OCI-LY3 (cell line): ENCODE measurements around the gene NEMF.
"Not testable (repeated sequence)": the region's sequence is repeated elsewhere in the genome, so short reads cannot be mapped to it uniquely, and the experiment has no call there.

ENCODE experiments used
- H2AFZ ChIP-seq: fragments of 200-600, 300-600 bp; shearing (Covaris generic); 2 replicates; pipeline ENCODE4 v1.6.0; 2014; ENCODE audit warnings: antibody characterized with exemption, low read depth, low read length
- H3K27ac ChIP-seq: fragments of 200-600, 300-600 bp; sonication (generic); 2 replicates; pipeline ENCODE4 v1.5.1; 2014; ENCODE audit warnings: mild to moderate bottlenecking, low read length, moderate library complexity, mixed read lengths
- H3K27me3 ChIP-seq: fragments of 200-600, 300-600 bp; sonication (generic); 2 replicates; pipeline ENCODE4 v1.6.1; 2014; ENCODE audit warnings: low read depth, low read length, mixed read lengths
- H3K36me3 ChIP-seq: fragments of 200-600, 300-600 bp; sonication (generic); replicated peaks from 2 replicates; pipeline ENCODE3; 2014; ENCODE audit warnings: low read depth, low read length, mixed read lengths
- H3K4me1 ChIP-seq: fragments of 300-600, 200-600 bp; sonication (generic); 2 replicates; pipeline ENCODE4 v1.6.1; 2014; ENCODE audit warnings: low read length, mixed read lengths
- H3K4me2 ChIP-seq: fragments of 200-600, 300-600 bp; sonication (generic); 2 replicates; pipeline ENCODE4 v1.6.1; 2014; ENCODE audit warnings: low read length, mixed read lengths
- H3K4me3 ChIP-seq: fragments of 300-600, 200-600 bp; sonication (generic); 2 replicates; pipeline ENCODE4 v1.5.1; 2014; ENCODE audit warnings: antibody characterized with exemption, mild to moderate bottlenecking, low read length, moderate library complexity
- H3K79me2 ChIP-seq: fragments of 300-600, 200-600 bp; shearing (Covaris generic); 2 replicates; pipeline ENCODE4 v1.6.1; 2014; ENCODE audit warnings: mild to moderate bottlenecking, low read length, mixed read lengths
- H3K9ac ChIP-seq: fragments of 300-600, 200-600 bp; shearing (Covaris generic); 2 replicates; pipeline ENCODE4 v1.6.0; 2014; ENCODE audit warnings: mild to moderate bottlenecking, low read length, moderate library complexity
- H3K9me3 ChIP-seq: fragments of 200-600, 300-600 bp; shearing (Covaris generic); 2 replicates; pipeline ENCODE4 v1.6.1; 2014; ENCODE audit warnings: low read length, mixed read lengths; ENCODE audit not compliant: insufficient read depth
- H4K20me1 ChIP-seq: fragments of 200-600, 300-600 bp; sonication (generic); 2 replicates; pipeline ENCODE4 v1.6.1; 2016; ENCODE audit warnings: low read length, mixed read lengths; ENCODE audit not compliant: insufficient read depth
- EZH2phosphoT487 ChIP-seq: fragments of 200-600 bp; shearing (Covaris generic); IDR thresholded peaks from 2 replicates; pipeline ENCODE4 v1.6.1; 2018; ENCODE audit warnings: antibody characterized with exemption, mixed run types, low read depth
- TF ChIP-seq, protein P1 (sequence below): fragments of 200-600, 300-600 bp; sonication (generic); IDR thresholded peaks from 2 replicates; pipeline ENCODE4 v1.5.1; 2014; ENCODE audit warnings: antibody characterized with exemption, low read length, low read depth

NEMF gene

DNA sequence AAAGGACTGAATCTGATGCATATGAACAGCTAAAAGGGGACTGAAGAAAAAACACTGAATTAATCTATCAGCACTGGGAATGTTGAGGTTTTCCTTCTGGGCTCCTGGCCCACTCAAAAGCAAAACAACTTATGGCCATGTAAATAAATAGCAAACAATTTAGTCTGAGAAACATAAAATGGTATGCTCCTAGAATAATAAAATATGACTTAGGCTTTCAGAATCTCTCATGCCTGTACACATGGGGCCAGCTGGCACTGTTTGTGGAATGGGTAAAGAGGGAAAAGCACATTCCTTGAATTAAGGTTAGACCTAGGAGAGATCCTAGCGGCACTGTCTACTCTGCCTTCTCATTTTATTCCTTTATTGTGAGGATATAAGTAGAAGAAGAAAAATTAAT is 78.5 kb downstream of the NEMF start:
- Histone ChIP-seq H4K20me1 (no peaks in the 10 kb centered on the region), H3K79me2 (peaks cover 18% of the 10 kb centered on the region), H2AFZ (no peak overlapping the region), H3K9ac (no peak overlapping the region), H3K9me3 (no peaks in the 10 kb centered on the region), H3K4me1 (peaks cover 4% of the 10 kb centered on the region), H3K4me3 (no peak overlapping the region), H3K36me3 (peaks cover 26% of the 10 kb centered on the region), H3K4me2 (no peak overlapping the region), H3K27me3 (no peaks in the 10 kb centered on the region), H3K27ac (no peak overlapping the region)
- no peak for TF ChIP-seq EZH2phosphoT487
- TF ChIP-seq, protein P1, sequence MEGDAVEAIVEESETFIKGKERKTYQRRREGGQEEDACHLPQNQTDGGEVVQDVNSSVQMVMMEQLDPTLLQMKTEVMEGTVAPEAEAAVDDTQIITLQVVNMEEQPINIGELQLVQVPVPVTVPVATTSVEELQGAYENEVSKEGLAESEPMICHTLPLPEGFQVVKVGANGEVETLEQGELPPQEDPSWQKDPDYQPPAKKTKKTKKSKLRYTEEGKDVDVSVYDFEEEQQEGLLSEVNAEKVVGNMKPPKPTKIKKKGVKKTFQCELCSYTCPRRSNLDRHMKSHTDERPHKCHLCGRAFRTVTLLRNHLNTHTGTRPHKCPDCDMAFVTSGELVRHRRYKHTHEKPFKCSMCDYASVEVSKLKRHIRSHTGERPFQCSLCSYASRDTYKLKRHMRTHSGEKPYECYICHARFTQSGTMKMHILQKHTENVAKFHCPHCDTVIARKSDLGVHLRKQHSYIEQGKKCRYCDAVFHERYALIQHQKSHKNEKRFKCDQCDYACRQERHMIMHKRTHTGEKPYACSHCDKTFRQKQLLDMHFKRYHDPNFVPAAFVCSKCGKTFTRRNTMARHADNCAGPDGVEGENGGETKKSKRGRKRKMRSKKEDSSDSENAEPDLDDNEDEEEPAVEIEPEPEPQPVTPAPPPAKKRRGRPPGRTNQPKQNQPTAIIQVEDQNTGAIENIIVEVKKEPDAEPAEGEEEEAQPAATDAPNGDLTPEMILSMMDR = no peak

DNA sequence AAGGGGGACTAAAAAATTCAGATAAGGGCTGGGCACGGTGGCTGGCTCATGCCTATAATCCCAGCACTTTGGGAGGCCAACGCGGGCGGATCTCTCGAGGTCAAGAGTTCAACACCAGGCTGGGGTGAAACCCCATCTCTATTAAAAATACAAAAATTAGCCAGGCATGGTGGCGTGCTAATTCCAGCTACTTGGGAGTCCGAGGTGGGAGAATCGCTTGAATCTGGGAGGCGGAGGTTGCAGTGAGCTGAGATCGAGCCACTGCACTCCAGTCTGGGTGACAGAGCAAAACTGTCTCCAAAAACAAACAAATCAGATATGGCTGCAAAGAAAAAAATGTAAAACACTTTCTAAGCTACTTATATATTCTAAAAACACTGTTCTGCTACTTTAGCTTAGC is 80.9 kb downstream of the NEMF start:
- H3K4me1 ChIP-seq, H3K27ac ChIP-seq, H3K9ac ChIP-seq, H2AFZ ChIP-seq, H4K20me1 ChIP-seq, H3K4me3 ChIP-seq, H3K27me3 ChIP-seq, H3K4me2 ChIP-seq, H3K9me3 ChIP-seq: not testable (repeated sequence)
- peaks cover 16% of the 10 kb centered on the region for H3K36me3 ChIP-seq
- peaks cover 28% of the 10 kb centered on the region for H3K79me2 ChIP-seq

DNA sequence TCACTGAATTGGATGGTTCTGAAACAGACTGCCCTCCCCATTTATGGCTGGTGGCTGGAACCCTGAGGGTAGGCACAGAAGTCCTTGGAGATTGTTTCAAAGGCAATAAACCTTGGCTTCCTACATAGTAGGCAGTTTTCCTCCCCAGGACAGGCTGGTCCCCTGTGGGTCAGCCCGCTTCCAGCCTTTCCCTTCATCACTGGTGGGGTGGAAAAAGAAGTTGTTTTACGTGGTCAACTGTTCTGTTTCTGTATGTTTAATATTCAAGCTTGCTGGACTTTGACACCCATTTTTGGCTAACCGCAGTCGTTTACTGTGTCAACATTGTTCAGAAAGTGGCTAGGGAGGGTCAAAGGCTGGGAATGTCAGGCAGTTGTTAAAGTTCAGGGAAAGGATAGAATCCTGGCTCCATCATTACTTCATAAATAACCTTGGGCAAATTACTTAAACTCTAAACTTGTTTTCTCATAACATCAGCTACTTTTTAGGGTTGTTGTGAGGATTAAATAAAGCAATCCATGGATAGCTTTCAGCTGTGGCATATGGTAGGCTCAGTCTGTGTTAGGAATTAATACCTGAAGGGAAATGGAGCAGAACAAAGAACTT is 82.3 kb downstream of the NEMF start:
- H4K20me1 ChIP-seq = no peaks in the 10 kb centered on the region
- no peaks in the 10 kb centered on the region for H3K27me3 ChIP-seq
- TF ChIP-seq, protein P1 = no peak
- TF ChIP-seq EZH2phosphoT487 = no peak
- peaks cover 10% of the 10 kb centered on the region for H3K4me1 ChIP-seq
- no peak overlapping the region for H2AFZ ChIP-seq
- peaks cover 12% of the 10 kb centered on the region for H3K36me3 ChIP-seq
- no peak overlapping the region for H3K27ac ChIP-seq
- no peaks in the 10 kb centered on the region for H3K9me3 ChIP-seq
- peaks cover 28% of the 10 kb centered on the region for H3K79me2 ChIP-seq
- peak overlapping the region; percentile 83; the same call in 1 of the 2 replicates for H3K4me3 ChIP-seq
- H3K4me2 ChIP-seq = peak overlapping the region; percentile 97
- no peak overlapping the region for H3K9ac ChIP-seq

DNA sequence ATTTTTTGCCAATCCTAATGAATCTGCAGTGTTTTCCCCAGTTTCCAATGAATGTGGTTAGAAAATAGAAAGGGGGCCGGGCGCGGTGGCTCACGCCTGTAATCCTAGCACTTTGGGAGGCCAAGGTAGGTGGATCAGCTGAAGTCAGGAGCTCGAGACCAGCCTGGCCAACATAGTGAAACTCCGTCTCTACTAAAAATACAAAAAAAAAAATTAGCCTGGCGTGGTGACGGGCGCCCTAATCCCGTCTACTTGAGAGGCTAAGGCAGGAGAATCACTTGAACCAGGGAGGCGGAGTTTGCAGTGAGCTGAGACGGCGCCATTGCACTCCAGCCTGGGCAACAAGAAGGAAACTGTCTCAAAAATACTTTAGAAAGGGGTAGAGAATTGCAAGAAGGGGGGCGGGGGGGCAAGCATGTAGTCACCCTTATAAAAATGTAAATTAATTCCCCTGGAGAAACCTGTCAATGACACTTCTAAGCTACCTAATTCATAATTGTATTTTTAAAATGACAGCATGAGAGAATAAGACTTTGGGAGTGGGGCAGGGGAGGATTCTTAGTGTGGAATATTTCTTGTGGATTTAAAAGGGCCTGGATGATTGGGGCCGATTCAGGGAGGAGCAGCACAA is 82.9 kb downstream of the NEMF start:
- no peak overlapping the region for H2AFZ ChIP-seq
- peaks cover 28% of the 10 kb centered on the region for H3K79me2 ChIP-seq
- H3K4me2 ChIP-seq = peak overlapping the region; percentile 97
- peak overlapping the region; percentile 88 for H3K9ac ChIP-seq
- H3K27me3 ChIP-seq = no peaks in the 10 kb centered on the region
- H3K4me1 ChIP-seq = peaks cover 10% of the 10 kb centered on the region
- no peaks in the 10 kb centered on the region for H3K9me3 ChIP-seq
- H3K27ac ChIP-seq = no peak overlapping the region
- peak overlapping the region; percentile 83 for H3K4me3 ChIP-seq
- TF ChIP-seq EZH2phosphoT487 = no peak
- TF ChIP-seq, protein P1 = no peak
- H3K36me3 ChIP-seq = peaks cover 6% of the 10 kb centered on the region
- no peaks in the 10 kb centered on the region for H4K20me1 ChIP-seq
